GM12872 (cell line): ENCODE results near the gene SLC5A4.
A peak's percentile ranks its signal among the peaks of the same experiment; 100 is the strongest.

Experiments used
- TF ChIP-seq, protein P1 (sequence below): IDR thresholded peaks from 3 replicates; pipeline ENCODE4 v1.5.1; 2011; ENCODE audit warnings: low read depth, mild to moderate bottlenecking, low read length, moderate library complexity; ENCODE audit not compliant: insufficient read depth

Gene SLC5A4

DNA sequence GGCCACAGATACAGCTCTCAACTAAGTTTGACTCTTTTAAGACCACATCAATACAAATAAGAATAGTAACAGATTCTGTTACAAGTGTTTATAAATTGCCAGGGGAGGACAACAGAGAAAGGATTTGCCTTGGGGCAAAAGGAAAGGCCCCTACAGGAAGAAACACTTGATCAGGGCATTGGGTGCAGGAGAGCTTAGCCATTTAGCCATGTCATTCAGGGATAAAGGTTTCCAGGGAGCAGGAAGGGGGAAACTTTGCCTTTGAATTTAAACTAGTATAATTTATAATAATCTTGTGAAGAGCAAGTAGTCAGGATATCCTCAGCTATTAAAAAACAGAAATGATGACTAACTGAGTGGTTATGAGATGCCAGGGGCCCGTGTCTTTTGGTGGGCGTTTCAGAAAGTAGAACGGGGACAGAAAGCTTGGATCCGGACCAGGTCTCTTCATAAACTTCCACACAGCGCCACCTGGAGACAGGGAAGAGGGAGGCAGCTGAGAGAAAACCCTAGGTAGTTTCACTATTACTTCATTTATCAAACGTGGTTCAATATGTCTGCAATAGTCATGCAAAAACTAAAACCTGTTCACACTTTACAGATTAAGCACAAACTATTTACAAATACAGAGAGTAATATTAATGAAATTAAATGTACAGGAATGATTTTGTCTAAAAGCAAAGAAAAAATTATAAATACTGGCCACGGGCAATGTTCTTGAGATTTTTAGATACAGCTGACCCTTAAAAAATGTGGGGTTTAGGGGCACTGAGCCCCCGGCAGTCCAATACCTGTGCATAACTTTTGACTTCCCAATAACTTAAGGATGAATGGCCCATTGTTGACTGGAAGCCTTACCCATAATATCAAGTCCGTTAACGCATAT lies 11.0 kb upstream of the SLC5A4 start:
- TF ChIP-seq, protein P1, sequence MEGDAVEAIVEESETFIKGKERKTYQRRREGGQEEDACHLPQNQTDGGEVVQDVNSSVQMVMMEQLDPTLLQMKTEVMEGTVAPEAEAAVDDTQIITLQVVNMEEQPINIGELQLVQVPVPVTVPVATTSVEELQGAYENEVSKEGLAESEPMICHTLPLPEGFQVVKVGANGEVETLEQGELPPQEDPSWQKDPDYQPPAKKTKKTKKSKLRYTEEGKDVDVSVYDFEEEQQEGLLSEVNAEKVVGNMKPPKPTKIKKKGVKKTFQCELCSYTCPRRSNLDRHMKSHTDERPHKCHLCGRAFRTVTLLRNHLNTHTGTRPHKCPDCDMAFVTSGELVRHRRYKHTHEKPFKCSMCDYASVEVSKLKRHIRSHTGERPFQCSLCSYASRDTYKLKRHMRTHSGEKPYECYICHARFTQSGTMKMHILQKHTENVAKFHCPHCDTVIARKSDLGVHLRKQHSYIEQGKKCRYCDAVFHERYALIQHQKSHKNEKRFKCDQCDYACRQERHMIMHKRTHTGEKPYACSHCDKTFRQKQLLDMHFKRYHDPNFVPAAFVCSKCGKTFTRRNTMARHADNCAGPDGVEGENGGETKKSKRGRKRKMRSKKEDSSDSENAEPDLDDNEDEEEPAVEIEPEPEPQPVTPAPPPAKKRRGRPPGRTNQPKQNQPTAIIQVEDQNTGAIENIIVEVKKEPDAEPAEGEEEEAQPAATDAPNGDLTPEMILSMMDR: peak; percentile 84

DNA sequence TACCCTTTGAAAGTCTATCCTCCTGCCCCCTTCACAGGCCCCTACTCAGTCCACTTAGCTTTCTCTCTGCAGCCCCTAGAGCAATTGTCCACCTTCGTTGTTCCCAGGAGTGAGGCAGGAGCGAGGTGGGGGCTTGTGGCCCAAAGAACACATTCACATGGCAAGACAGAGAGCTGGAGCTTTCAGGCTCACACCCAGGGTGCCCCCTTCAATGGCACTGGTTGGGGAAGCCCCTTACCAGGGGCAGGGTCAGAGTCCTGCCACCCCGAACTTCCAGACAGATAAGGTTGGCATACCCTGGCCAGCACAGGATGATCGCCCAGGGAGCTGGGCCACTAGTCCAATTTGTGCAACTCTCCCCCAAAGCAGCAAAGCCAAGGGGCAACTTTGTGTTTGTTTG lies 6.2 kb upstream of the SLC5A4 start:
- TF ChIP-seq, protein P1: no peak

DNA sequence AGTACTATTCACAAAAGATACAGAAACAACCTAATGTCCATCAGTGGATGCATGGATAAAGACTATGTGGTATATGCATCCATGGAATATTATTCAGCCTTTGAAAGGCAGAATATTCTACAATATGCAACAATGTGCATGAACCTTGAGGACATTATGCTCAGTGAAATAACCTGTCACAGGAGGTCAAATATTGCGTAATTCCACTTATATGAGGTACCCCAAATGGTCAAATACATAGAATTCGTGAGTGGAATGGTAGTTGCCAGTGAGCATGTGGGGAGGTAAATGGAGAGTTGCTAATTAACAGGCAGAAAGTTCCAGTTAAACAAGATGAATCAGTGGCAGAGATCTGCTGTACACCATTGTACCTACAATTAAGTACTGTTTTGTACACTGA lies 3.6 kb upstream of the SLC5A4 start:
- TF ChIP-seq, protein P1: no peak

DNA sequence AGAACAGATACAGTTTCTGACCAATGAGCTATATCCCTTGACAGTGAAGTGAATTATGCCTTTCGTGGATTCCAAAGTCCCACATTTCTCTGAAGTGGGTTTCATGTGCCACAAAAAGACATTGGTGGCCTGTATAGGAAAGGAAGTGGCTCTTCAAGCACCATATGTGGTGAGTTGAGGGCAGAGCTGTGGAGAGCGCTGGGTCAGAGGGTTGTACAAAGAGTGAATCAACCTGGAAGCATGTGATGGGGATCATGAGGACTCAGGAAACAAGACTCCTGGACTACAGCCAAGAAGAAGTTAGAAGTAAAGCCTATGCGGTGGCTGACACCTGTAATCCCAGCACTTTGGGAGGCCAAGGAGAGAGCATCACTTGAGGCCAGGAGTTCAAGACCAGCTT lies 579 bp upstream of the SLC5A4 start:
- TF ChIP-seq, protein P1: no peak

DNA sequence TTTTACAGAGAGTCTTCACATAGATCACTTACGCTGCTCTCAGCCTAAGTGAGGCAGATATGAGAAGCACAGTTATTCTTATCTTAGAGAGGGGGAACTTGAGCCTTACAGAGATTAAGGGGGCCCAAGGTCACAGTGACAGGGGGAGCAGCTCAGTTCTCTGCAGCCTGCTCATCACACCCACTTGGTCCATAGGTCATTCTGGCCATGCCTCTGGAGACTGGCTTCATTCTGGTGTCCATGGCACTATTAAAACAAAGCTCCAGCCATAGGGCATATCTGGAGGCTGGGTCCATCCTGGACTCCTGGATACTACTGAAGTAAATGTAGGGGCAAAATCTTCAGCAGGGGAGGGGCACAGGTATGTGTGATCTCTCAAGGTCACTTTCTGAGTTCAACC lies 5.9 kb downstream of the SLC5A4 start:
- TF ChIP-seq, protein P1: no peak

DNA sequence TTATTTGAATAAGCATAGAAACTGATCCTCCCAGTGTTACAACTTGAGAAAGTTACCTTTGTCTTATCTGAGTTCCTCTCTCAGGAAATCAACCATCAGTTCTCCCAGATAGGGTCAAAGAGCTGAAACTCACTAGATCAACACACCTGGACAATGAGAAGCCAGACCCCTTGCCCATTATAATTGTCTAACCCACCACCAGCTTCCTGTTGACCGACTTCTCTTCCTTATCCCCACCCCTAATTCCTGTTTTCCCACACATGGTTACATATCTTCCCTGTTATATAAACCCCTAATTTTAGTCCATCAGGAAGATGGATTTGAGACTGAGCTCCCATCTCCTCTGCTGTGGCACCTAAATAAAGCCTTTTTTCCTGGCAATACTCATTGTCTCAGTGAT lies 6.9 kb downstream of the SLC5A4 start:
- TF ChIP-seq, protein P1: no peak

DNA sequence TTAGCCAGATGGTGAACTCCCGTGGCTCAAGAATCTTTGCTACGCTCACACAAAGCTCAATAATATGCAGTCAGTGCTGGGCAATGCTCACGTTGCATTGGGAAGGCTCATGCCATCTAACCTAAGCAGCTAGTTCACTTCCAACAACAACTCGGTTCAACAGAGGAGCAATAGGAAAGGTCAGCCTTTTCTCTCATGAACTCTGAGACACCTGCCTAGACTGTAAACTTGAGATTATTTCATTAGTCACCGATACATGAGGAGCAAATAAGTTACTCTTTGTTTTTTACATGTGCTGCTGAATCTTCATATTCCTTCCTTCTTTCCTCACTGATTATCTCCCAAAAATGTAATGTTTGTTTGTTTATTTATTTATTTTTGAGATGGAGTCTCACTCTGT lies 9.0 kb downstream of the SLC5A4 start:
- TF ChIP-seq, protein P1: no peak
